Smooth muscle cell (in vitro differentiated cells): ENCODE measurements around the gene SLC47A1. TPM values are rescaled to one million over a fixed set of nuclear protein-coding genes. Genes with fewer than 3 reads are reported as not detected.

Source experiments
- DNase-seq: peaks from one replicate; lab custom pipeline; 2025; ENCODE audit not compliant: unreplicated experiment; lab: John Stamatoyannopoulos, UW
- H2AFZ ChIP-seq: fragments of 200-600 bp; sonication (generic); 2 replicates; pipeline ENCODE4 v1.6.0; 2016; ENCODE audit warnings: antibody characterized with exemption, low read depth, mild to moderate bottlenecking
- H3F3A ChIP-seq: fragments of 200-600 bp; sonication (generic); 2 replicates; pipeline ENCODE4 v1.6.0; 2017; ENCODE audit warnings: antibody characterized with exemption, low read depth
- H3K27ac ChIP-seq: fragments of 200-600 bp; sonication (generic); 2 replicates; pipeline ENCODE4 v1.5.1; 2016; ENCODE audit warnings: low read depth, mild to moderate bottlenecking
- H3K27me3 ChIP-seq: fragments of 200-600 bp; sonication (generic); 2 replicates; pipeline ENCODE4 v1.6.1; 2016; ENCODE audit warnings: low read depth, mild to moderate bottlenecking
- H3K36me3 ChIP-seq: fragments of 200-600 bp; sonication (generic); 2 replicates; pipeline ENCODE4 v1.5.1; 2016; ENCODE audit warnings: low read depth
- H3K4me1 ChIP-seq: fragments of 200-600 bp; sonication (generic); 2 replicates; pipeline ENCODE4 v1.5.1; 2016; ENCODE audit warnings: low read depth
- H3K4me2 ChIP-seq: fragments of 200-600 bp; sonication (generic); 2 replicates; pipeline ENCODE4 v1.6.0; 2016; ENCODE audit warnings: mild to moderate bottlenecking
- H3K4me3 ChIP-seq: fragments of 200-600 bp; sonication (generic); 2 replicates; pipeline ENCODE4 v1.5.1; 2016; ENCODE audit warnings: mild to moderate bottlenecking
- H3K79me2 ChIP-seq: fragments of 200-600 bp; sonication (generic); 2 replicates; pipeline ENCODE4 v1.6.0; 2016; ENCODE audit warnings: low read depth, mild to moderate bottlenecking
- H3K9ac ChIP-seq: fragments of 200-600 bp; sonication (generic); 2 replicates; pipeline ENCODE4 v1.6.0; 2016; ENCODE audit warnings: low read depth
- H3K9me3 ChIP-seq: fragments of 200-600 bp; sonication (generic); replicated peaks from 2 replicates; pipeline ENCODE4 v1.5.1; 2016; ENCODE audit warnings: low read depth
- H4K20me1 ChIP-seq: fragments of 200-600 bp; sonication (generic); 2 replicates; pipeline ENCODE4 v1.6.0; 2016; ENCODE audit warnings: low read depth
- WGBS: methylation state at CpG from one replicate; pipeline ENCODE4 v1.1.7; 2016; ENCODE audit warnings: low lambda C conversion rate; 5-methylcytosine and 5-hydroxymethylcytosine counted together
- polyA plus RNA-seq: library from polyadenylated mRNA; unstranded; fragments of >200 nt; fragmentation: Nextera tagmentation; extraction: Ambion mirVana; gene quantifications from 2 replicates; pipeline ENCODE4 v1.2.1, GENCODE V29; 2016
- total RNA-seq: library from RNA; depleted of rRNA; stranded (reverse); fragments of >200 nt; gene quantifications from 2 replicates; pipeline ENCODE4 v1.2.3, GENCODE V29; 2014
- TF ChIP-seq, protein P1 (sequence below): fragments of 200-600 bp; sonication (generic); IDR thresholded peaks from 2 replicates; pipeline ENCODE4 v1.5.1; 2017; ENCODE audit warnings: borderline replicate concordance, mild to moderate bottlenecking, antibody characterized with exemption; ENCODE audit not compliant: insufficient read depth, poor library complexity, severe bottlenecking

The SLC47A1 gene, protein sequence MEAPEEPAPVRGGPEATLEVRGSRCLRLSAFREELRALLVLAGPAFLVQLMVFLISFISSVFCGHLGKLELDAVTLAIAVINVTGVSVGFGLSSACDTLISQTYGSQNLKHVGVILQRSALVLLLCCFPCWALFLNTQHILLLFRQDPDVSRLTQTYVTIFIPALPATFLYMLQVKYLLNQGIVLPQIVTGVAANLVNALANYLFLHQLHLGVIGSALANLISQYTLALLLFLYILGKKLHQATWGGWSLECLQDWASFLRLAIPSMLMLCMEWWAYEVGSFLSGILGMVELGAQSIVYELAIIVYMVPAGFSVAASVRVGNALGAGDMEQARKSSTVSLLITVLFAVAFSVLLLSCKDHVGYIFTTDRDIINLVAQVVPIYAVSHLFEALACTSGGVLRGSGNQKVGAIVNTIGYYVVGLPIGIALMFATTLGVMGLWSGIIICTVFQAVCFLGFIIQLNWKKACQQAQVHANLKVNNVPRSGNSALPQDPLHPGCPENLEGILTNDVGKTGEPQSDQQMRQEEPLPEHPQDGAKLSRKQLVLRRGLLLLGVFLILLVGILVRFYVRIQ
- total RNA-seq (2.5 and 3.0 TPM in 2 replicates), polyA plus RNA-seq (0.39 TPM in 1 of 2 replicates, not detected in the other)

DNA sequence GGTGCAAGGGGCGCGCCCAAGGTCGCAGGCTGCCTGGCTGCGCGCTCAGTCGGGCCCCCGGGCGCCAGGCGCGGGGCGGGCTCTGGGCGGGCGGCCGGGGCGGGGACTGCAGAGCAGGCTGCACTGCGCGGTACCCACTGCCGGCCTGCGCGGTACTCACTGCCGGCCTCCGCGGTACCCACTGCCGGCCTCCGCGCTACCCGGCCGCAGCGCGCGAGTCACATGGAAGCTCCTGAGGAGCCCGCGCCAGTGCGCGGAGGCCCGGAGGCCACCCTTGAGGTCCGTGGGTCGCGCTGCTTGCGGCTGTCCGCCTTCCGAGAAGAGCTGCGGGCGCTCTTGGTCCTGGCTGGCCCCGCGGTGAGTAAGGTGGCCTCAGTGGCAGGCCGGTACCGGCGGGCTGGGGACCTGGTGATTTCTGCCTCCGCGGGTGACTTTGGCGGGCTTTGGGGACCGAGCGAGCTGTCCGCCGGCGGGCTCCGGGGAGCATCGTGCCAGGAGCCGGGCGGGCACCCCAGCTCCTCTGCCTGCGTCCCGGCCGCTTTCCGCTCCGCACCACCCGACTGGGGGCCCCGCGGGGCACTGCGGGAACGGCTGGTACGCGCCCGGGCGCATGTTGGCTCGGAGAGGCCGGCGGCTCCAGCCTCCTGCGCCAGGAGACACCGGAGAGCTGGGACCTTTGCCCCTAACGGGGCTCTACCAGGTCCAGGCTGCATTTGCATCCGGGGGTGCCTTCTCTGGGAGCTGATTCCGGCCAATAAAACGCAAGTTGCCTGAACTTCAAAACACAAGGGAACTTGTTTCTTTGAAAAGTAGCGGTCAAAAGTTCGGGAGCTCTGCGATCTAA lies at the start of gene SLC47A1:
Gene SLC47A1, plus strand, starts transcription at position 137 of the 844 bp plus-strand sequence. Its CDS starts 86 bp downstream, at position 223.
- no peaks in the 10 kb centered on the region for H3K79me2 ChIP-seq
- no peak within 1 kb of the TSS for H3K9ac ChIP-seq
- peak within 1 kb of the TSS; percentile 92 for H3K4me2 ChIP-seq
- no peak within 1 kb of the TSS for H3K27ac ChIP-seq
- H2AFZ ChIP-seq, result peak within 1 kb of the TSS; percentile 54
- H3K36me3 ChIP-seq, result no peaks in the 10 kb centered on the region
- H3K9me3 ChIP-seq, result no peaks in the 10 kb centered on the region
- no peak for DNase-seq
- TF ChIP-seq, protein P1, sequence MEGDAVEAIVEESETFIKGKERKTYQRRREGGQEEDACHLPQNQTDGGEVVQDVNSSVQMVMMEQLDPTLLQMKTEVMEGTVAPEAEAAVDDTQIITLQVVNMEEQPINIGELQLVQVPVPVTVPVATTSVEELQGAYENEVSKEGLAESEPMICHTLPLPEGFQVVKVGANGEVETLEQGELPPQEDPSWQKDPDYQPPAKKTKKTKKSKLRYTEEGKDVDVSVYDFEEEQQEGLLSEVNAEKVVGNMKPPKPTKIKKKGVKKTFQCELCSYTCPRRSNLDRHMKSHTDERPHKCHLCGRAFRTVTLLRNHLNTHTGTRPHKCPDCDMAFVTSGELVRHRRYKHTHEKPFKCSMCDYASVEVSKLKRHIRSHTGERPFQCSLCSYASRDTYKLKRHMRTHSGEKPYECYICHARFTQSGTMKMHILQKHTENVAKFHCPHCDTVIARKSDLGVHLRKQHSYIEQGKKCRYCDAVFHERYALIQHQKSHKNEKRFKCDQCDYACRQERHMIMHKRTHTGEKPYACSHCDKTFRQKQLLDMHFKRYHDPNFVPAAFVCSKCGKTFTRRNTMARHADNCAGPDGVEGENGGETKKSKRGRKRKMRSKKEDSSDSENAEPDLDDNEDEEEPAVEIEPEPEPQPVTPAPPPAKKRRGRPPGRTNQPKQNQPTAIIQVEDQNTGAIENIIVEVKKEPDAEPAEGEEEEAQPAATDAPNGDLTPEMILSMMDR, result no peak
- peaks cover 37% of the 10 kb centered on the region for H3K27me3 ChIP-seq
- 2% methylated on average over 53 of the region's 87 CpGs for WGBS
- peak within 1 kb of the TSS; percentile 62 for H3K4me3 ChIP-seq
- no peaks in the 10 kb centered on the region for H3K4me1 ChIP-seq
- no peaks in the 10 kb centered on the region for H4K20me1 ChIP-seq
- no peaks in the 10 kb centered on the region for H3F3A ChIP-seq

DNA sequence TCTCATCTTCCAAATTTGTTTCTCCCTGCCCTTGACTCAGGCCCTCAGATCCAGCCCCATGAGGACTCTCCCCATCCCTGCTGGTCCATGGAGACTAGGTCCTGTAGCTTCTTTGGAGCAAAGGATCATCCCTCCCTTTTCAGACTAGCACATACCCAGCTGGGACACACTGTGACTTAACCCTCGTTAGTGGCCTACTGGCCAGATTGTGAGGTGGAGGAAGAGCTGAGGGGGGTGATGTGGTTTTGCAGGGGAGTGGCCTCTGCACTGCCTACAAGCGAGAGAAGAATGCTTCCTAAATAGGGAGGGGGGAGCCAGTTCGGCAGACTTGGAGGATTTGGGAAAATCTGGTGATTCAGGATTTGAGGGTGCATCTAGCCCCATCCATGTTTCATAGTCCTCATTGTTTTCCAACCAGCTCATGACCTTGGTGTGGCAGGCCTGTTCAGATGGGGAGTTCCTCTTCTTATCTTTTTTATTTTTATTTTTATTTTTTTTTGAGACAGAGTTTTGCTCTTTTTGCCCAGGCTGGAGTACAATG lies 47.8 kb upstream of the SLC47A1 start:
- Histone ChIP-seq H3K27ac (no peak overlapping the region), H3F3A (no peaks in the 10 kb centered on the region), H3K4me1 (peaks cover 8% of the 10 kb centered on the region), H2AFZ (no peak overlapping the region), H3K9me3 (no peaks in the 10 kb centered on the region), H3K27me3 (no peaks in the 10 kb centered on the region), H4K20me1 (no peaks in the 10 kb centered on the region), H3K36me3 (no peaks in the 10 kb centered on the region), H3K4me3 (no peak overlapping the region), H3K4me2 (no peak overlapping the region), H3K79me2 (no peaks in the 10 kb centered on the region), H3K9ac (no peak overlapping the region)
- 82% methylated on average over 3 of the region's 3 CpGs for WGBS
- DNase-seq, result no peak
- TF ChIP-seq, protein P1, result no peak

DNA sequence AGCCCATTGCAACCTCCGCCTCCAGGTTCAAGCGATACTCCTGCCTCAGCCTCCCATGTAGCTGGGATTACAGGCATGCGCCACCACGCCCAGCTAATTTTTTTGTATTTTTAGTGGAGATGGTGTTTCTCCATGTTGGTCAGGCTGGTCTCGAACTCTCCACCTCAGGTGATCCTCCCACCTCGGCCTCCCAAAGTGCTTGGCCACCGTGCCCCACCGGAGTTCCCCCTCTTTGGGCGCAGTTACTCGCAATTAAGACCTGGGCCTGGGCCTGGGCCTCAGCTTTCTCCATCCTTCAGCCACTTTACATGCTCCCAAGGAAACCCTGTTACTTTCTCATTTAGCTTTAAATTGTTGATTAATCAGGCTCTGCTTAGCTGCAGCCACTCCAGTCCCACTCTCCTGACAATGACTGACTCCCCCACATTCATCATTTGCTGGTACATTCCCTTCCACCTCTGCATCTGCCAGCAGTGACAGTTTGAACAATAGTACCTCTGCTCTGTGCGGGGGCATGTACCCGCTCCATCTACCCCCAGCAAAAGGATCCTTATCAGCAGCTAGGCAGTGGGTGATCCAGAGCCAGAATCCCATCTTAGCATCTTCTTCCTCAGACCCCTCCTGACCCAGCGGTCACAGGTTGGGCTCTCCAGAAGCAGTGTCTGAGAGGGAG lies 47.2 kb upstream of the SLC47A1 start:
- WGBS, result 94% methylated on average over 13 of the region's 13 CpGs
- TF ChIP-seq, protein P1, result no peak
- H3K36me3 ChIP-seq, result no peaks in the 10 kb centered on the region
- H3K9me3 ChIP-seq, result no peaks in the 10 kb centered on the region
- no peaks in the 10 kb centered on the region for H3K79me2 ChIP-seq
- no peaks in the 10 kb centered on the region for H3K27me3 ChIP-seq
- no peaks in the 10 kb centered on the region for H3F3A ChIP-seq
- H2AFZ ChIP-seq, result no peak overlapping the region
- no peak overlapping the region for H3K4me2 ChIP-seq
- no peak overlapping the region for H3K4me3 ChIP-seq
- peaks cover 8% of the 10 kb centered on the region for H3K4me1 ChIP-seq
- DNase-seq, result no peak
- H3K9ac ChIP-seq, result no peak overlapping the region
- H3K27ac ChIP-seq, result no peak overlapping the region
- H4K20me1 ChIP-seq, result no peaks in the 10 kb centered on the region
